K562 (cell line): ENCODE measurements around the gene CTSD. TPM values are rescaled to one million over a fixed set of nuclear protein-coding genes. Genes with fewer than 3 reads are reported as not detected.

Source experiments
- ARNT ChIP-seq, 2 experiments: fragments of 450-650 bp; IDR thresholded peaks; 2 replicates each; pipeline ENCODE4 v1.6.1; 2016; ENCODE audit warnings: mild to moderate bottlenecking in 1 of 2
- CREM ChIP-seq: IDR thresholded peaks from 2 replicates; pipeline ENCODE4 v1.6.1; 2014; ENCODE audit warnings: antibody characterized with exemption, low read depth
- E2F4 ChIP-seq: sonication (generic); formaldehyde crosslinking; IDR thresholded peaks from 2 replicates; pipeline ENCODE4 v1.8.0; 2022; ENCODE audit warnings: mild to moderate bottlenecking, low read depth, missing genetic modification reagents
- GATAD2A ChIP-seq: fragments of 450-650 bp; IDR thresholded peaks from 2 replicates; pipeline ENCODE4 v1.6.1; 2017
- HINFP ChIP-seq: fragments of 450-650 bp; conservative IDR thresholded peaks from 2 replicates; pipeline ENCODE4 v1.6.1; 2016; ENCODE audit warnings: missing genetic modification characterization, low read depth, mild to moderate bottlenecking, control low read depth, missing compliant biosample characterization
- HLTF ChIP-seq: fragments of 450-650 bp; IDR thresholded peaks from 2 replicates; pipeline ENCODE4 v1.6.1; 2016
- KHSRP ChIP-seq: fragments of 450-650 bp; IDR thresholded peaks from 2 replicates; pipeline ENCODE4 v1.6.1; 2017
- MEIS2 ChIP-seq: fragments of 450-650 bp; IDR thresholded peaks from 2 replicates; pipeline ENCODE4 v1.6.1; 2014; ENCODE audit warnings: mild to moderate bottlenecking; ENCODE audit not compliant: partially characterized antibody
- NRF1 ChIP-seq, 2 experiments: fragments of 450-650 bp; IDR thresholded peaks in 1 of 2; conservative IDR thresholded peaks in 1 of 2; 2 replicates each; pipeline ENCODE4 v1.6.1; 2014; ENCODE audit warnings: mild to moderate bottlenecking in 2 of 2
- SNIP1 ChIP-seq: fragments of 450-650 bp; IDR thresholded peaks from 2 replicates; pipeline ENCODE4 v1.7.1; 2017; ENCODE audit warnings: low read depth, mild to moderate bottlenecking
- TAL1 ChIP-seq: fragments of 450-650 bp; IDR thresholded peaks from 2 replicates; pipeline ENCODE4 v1.6.1; 2016; ENCODE audit warnings: mild to moderate bottlenecking
- TCFL5 ChIP-seq: fragments of 250-450 bp; sonication (Bioruptor Pico); conservative IDR thresholded peaks from 2 replicates; pipeline ENCODE4 v1.6.1; 2021; ENCODE audit warnings: mild to moderate bottlenecking, moderate library complexity, matching md5 sums
- TSHZ1 ChIP-seq: fragments of 250-450 bp; sonication (Bioruptor Pico); IDR thresholded peaks from 2 replicates; pipeline ENCODE4 v1.4.0; 2020; ENCODE audit warnings: mild to moderate bottlenecking, moderate library complexity
- ZHX1 ChIP-seq: fragments of 150-350 bp; conservative IDR thresholded peaks from 2 replicates; pipeline ENCODE4 v1.6.1; 2014; ENCODE audit warnings: low read length
- ZNF740 ChIP-seq, 3 experiments: fragments of 200-800 bp in 1 of 3; sonication (Bioruptor generic) in 1 of 3; sonication (generic) in 1 of 3; formaldehyde crosslinking in 1 of 3; IDR thresholded peaks; 2 replicates each; pipeline versions ENCODE4 v1.6.1 to v1.8.0; 2016 to 2022; ENCODE audit warnings: mild to moderate bottlenecking in 2 of 3, missing compliant biosample characterization in 2 of 3, missing genetic modification characterization in 2 of 3, missing genetic modification reagents in 1 of 3
- polyA plus RNA-seq, 8 experiments: library from polyadenylated mRNA; depleted of rRNA in 4 of 8; stranded (reverse) in 5 of 8; unstranded in 3 of 8; fragments of >200 nt; fragmentation: Nextera tagmentation in 2 of 8; fragmentation: Illumina TruSeq in 1 of 8; extraction: Ambion mirVana in 2 of 8; extraction: Trizol in 1 of 8; gene quantifications; 2 replicates each; pipeline versions ENCODE4 v1.2.1 to v1.2.3, GENCODE V29; 2011 to 2014; ENCODE audit warnings: inconsistent platforms in 1 of 8, missing spikeins in 1 of 8
- total RNA-seq, 7 experiments: library from RNA; depleted of rRNA in 6 of 7; stranded (reverse); fragments of >200 nt in 6 of 7; fragmentation: Illumina TruSeq in 2 of 7; extraction: Trizol in 2 of 7; gene quantifications; 2 replicates each; pipeline versions ENCODE4 v1.2.1 to v1.2.3, GENCODE V29; 2011 to 2021; ENCODE audit warnings: low replicate concordance in 1 of 7

Gene CTSD
- total and polyA plus RNA-seq, 9 of the 15 experiments (the other 6 are each of a cell fraction or from before 2014, with no cell fraction given), result 1.0 to 112 (median 40.9) TPM

DNA sequence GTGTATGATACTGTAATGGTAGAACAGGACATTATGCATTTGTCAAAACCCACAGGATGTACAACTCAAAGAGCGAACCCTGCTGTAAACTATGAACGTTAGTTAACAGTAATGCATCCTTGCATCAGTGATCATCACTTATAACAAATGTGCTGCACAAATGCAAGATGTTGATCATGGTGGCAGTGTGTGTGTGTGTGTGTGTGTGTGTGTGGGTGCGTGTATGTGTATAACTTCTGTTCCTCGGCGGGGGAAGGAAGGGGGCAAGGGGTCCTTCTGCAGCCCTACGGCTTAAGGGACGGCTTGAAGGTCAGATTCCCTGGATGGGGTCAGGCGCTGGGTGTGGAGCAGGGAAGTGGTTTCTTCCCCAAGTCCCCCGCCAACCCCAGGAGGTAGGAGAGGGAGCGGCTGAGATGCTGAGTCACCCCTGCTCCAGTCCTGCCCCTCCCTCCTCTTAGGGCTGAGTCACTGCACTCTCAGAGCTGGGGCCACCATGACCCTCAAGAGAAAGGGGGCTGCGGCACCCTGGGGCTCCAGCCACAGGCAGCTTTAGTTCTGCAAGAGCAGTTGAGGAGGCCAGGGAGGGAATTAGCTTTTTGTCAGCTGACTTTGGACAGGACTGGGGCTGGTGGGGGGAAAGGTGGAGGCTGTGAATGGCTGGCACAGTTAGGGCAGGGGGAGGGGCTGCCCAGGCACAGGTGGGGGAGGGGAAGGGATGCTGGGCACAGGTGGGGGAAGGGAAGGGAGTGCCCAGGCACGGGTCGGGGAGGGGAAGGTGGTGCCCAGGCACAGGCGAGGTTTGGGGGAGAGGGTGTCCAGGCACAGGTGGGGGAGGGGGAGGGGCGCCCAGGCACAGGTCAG, 8.8 kb upstream of the CTSD start (continued):
- TF ChIP-seq HINFP (tag) (no peak), TSHZ1 (CRISPR knock-in tag) (no peak), NRF1 (conservative IDR thresholded peaks at IDR 0.05 in 1 of 2, IDR thresholded peaks at IDR 0.05 in 1 of 2) (peak in 1 of 2 experiments; percentile 33; a peak in 2 of 4 replicates), E2F4 (CRISPR knock-in tag) (no peak), CREM (no peak), TAL1 (no peak; the same call in 1 of the 2 replicates), SNIP1 (no peak), KHSRP (no peak), GATAD2A (peak; percentile 85; the same call in 1 of the 2 replicates), MEIS2 (peak; percentile 1), HLTF (peak; percentile 57; the same call in 1 of the 2 replicates), ZNF740 (CRISPR knock-in tag; IDR thresholded peaks at IDR 0.05) (no peak), ZNF740 (tag; IDR thresholded peaks at IDR 0.05) (no peak), TCFL5 (no peak), ZHX1 (no peak), ARNT (IDR thresholded peaks at IDR 0.05) (peak in 1 of 2 experiments; percentile 80; a peak in 1 of 4 replicates)
